ENCODE data around the gene KHK.
"Not testable (repeated sequence)": the region's sequence is repeated elsewhere in the genome, so short reads cannot be mapped to it uniquely, and the experiment has no call there.

- TF ChIP-seq, protein P1, sequence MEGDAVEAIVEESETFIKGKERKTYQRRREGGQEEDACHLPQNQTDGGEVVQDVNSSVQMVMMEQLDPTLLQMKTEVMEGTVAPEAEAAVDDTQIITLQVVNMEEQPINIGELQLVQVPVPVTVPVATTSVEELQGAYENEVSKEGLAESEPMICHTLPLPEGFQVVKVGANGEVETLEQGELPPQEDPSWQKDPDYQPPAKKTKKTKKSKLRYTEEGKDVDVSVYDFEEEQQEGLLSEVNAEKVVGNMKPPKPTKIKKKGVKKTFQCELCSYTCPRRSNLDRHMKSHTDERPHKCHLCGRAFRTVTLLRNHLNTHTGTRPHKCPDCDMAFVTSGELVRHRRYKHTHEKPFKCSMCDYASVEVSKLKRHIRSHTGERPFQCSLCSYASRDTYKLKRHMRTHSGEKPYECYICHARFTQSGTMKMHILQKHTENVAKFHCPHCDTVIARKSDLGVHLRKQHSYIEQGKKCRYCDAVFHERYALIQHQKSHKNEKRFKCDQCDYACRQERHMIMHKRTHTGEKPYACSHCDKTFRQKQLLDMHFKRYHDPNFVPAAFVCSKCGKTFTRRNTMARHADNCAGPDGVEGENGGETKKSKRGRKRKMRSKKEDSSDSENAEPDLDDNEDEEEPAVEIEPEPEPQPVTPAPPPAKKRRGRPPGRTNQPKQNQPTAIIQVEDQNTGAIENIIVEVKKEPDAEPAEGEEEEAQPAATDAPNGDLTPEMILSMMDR (IDR thresholded peaks at IDR 0.05) = not testable (repeated sequence)
- TF ChIP-seq EP300 (IDR thresholded peaks at IDR 0.05) = not testable (repeated sequence)
These were observed 32.7 kb downstream of the KHK start for GRCh38 chr2:27119330-27119670.
